CD14-positive monocyte (primary cell): Measurements from ENCODE around the gene LAMA1. TPM values are rescaled to one million over a fixed set of nuclear protein-coding genes. Genes with fewer than 3 reads are reported as not detected.
"Not testable (repeated sequence)": the region's sequence is repeated elsewhere in the genome, so short reads cannot be mapped to it uniquely, and the experiment has no call there.

ENCODE experiments used
- DNase-seq, 3 donors: peaks; one replicate each; pipeline ENCODE4 v3.0.0-alpha.2; 2011 to 2022
- H2AFZ ChIP-seq: 2 replicates; pipeline ENCODE4 v1.6.0; 2012; ENCODE audit warnings: mild to moderate bottlenecking, low read depth, low read length, inconsistent platforms; ENCODE audit not compliant: insufficient read depth, poor library complexity, severe bottlenecking
- H3K27ac ChIP-seq, 2 donors: 1 replicate in 1 of 2; 2 replicates in 1 of 2; pipeline ENCODE4 v1.5.1; 2012 to 2013; ENCODE audit warnings: low read length in 2 of 2, control low read depth in 1 of 2, inconsistent platforms in 1 of 2, low read depth in 1 of 2, mild to moderate bottlenecking in 1 of 2
- H3K27me3 ChIP-seq, 2 donors: one replicate each; pipeline versions ENCODE4 v1.6.0 to v1.6.1; 2011 to 2013; ENCODE audit warnings: low read length in 2 of 2; ENCODE audit not compliant: control insufficient read depth in 2 of 2, insufficient read depth in 2 of 2
- H3K36me3 ChIP-seq, 2 donors: replicated peaks in 1 of 2; 1 replicate in 1 of 2; 2 replicates in 1 of 2; pipeline versions ENCODE4 v1.5.1 to v1.6.1; 2012 to 2013; ENCODE audit warnings: low read length in 2 of 2, control low read depth in 1 of 2, inconsistent platforms in 1 of 2, mild to moderate bottlenecking in 1 of 2; ENCODE audit not compliant: insufficient read depth in 2 of 2, control insufficient read depth in 1 of 2
- H3K4me1 ChIP-seq, 2 donors: 1 replicate in 1 of 2; 2 replicates in 1 of 2; pipeline versions ENCODE4 v1.5.1 to v1.6.1; 2012 to 2013; ENCODE audit warnings: low read length in 2 of 2, control low read depth in 1 of 2, inconsistent platforms in 1 of 2, mild to moderate bottlenecking in 1 of 2, moderate library complexity in 1 of 2; ENCODE audit not compliant: insufficient read depth in 2 of 2, control insufficient read depth in 1 of 2
- H3K4me2 ChIP-seq: replicated peaks from 2 replicates; pipeline ENCODE3; 2012; ENCODE audit warnings: low read length, moderate library complexity, mild to moderate bottlenecking; ENCODE audit not compliant: poor library complexity, severe bottlenecking; ENCODE audit errors: extremely low read depth
- H3K4me3 ChIP-seq, 3 experiments: fragments of 200-600 bp in 1 of 3; sonication (generic) in 1 of 3; replicated peaks in 1 of 3; 1 replicate in 2 of 3; 2 replicates in 1 of 3; pipeline ENCODE4 v1.5.1; 2011 to 2013; ENCODE audit warnings: low read length in 3 of 3, mild to moderate bottlenecking in 3 of 3, control low read depth in 2 of 3, low read depth in 2 of 3, inconsistent platforms in 1 of 3, moderate library complexity in 1 of 3
- H3K79me2 ChIP-seq: 2 replicates; pipeline ENCODE4 v1.6.0; 2012; ENCODE audit warnings: mild to moderate bottlenecking, control low read depth, inconsistent platforms, low read length, moderate library complexity; ENCODE audit not compliant: insufficient read depth
- H3K9ac ChIP-seq: 2 replicates; pipeline ENCODE4 v1.6.0; 2017; ENCODE audit warnings: low read length, mild to moderate bottlenecking; ENCODE audit not compliant: insufficient read depth, poor library complexity, severe bottlenecking
- H3K9me3 ChIP-seq, 2 donors: replicated peaks in 1 of 2; 1 replicate in 1 of 2; 2 replicates in 1 of 2; pipeline versions ENCODE4 v1.5.1 to v1.6.1; 2012 to 2013; ENCODE audit warnings: low read length in 2 of 2, control low read depth in 1 of 2; ENCODE audit not compliant: control insufficient read depth in 1 of 2, insufficient read depth in 1 of 2
- H4K20me1 ChIP-seq: 2 replicates; pipeline ENCODE4 v1.6.0; 2012; ENCODE audit warnings: mild to moderate bottlenecking, low read length, control low read depth, moderate library complexity; ENCODE audit not compliant: insufficient read depth
- H3K27ac Mint-ChIP-seq, 7 donors: one replicate each; pipeline ENCODE4 v1.8.0; 2020; ENCODE audit warnings: mild to moderate bottlenecking in 7 of 7, mixed read lengths in 7 of 7, moderate library complexity in 6 of 7, inconsistent platforms in 2 of 7
- H3K27me3 Mint-ChIP-seq, 3 donors: one replicate each; pipeline ENCODE4 v1.8.0; 2021 to 2022; ENCODE audit warnings: low read depth in 3 of 3, mild to moderate bottlenecking in 3 of 3, mixed read lengths in 3 of 3, moderate library complexity in 3 of 3, inconsistent platforms in 1 of 3
- H3K36me3 Mint-ChIP-seq, 2 donors: one replicate each; pipeline ENCODE4 v1.8.0; 2020; ENCODE audit warnings: mixed read lengths in 2 of 2, inconsistent platforms in 1 of 2, mild to moderate bottlenecking in 1 of 2
- H3K4me1 Mint-ChIP-seq: one replicate; pipeline ENCODE4 v1.8.0; 2020; ENCODE audit warnings: mild to moderate bottlenecking, mixed read lengths
- H3K4me3 Mint-ChIP-seq, 2 donors: one replicate each; pipeline ENCODE4 v1.8.0; 2020; ENCODE audit warnings: mild to moderate bottlenecking in 2 of 2, mixed read lengths in 2 of 2, moderate library complexity in 1 of 2
- H3K9me3 Mint-ChIP-seq, 7 donors: one replicate each; pipeline ENCODE4 v1.8.0; 2020 to 2022; ENCODE audit warnings: mixed read lengths in 7 of 7, mild to moderate bottlenecking in 6 of 7, moderate library complexity in 6 of 7, inconsistent platforms in 2 of 7
- WGBS: methylation state at CpG from one replicate; pipeline ENCODE4 v1.1.5; 2013; ENCODE audit warnings: missing lambda C conversion rate; ENCODE audit not compliant: insufficient coverage; 5-methylcytosine and 5-hydroxymethylcytosine counted together
- intact Hi-C, 2 donors: fragments of 100-400 bp; cut with micrococcal nuclease; formaldehyde crosslinking; loops; one replicate each; pipeline versions ENCODE4 v1.15.0 to v1.15.1; 2023
- polyA plus RNA-seq, 3 donors: library from polyadenylated mRNA; depleted of rRNA in 1 of 3; unstranded in 2 of 3; stranded (reverse) in 1 of 3; fragments of 300-500 nt in 2 of 3; fragments of >200 nt in 1 of 3; fragmentation: Illumina TruSeq in 2 of 3; gene quantifications; 1 replicate in 2 of 3; 2 replicates in 1 of 3; pipeline ENCODE4 v1.2.3, GENCODE V29; 2012 to 2021
- TF ChIP-seq, protein P1 (sequence below): fragments of 200-600 bp; IDR thresholded peaks from one replicate; pipeline ENCODE4 v1.8.0; 2022; ENCODE audit warnings: antibody characterized with exemption, mild to moderate bottlenecking

The LAMA1 gene
- polyA plus RNA-seq, 3 donors: not detected

DNA sequence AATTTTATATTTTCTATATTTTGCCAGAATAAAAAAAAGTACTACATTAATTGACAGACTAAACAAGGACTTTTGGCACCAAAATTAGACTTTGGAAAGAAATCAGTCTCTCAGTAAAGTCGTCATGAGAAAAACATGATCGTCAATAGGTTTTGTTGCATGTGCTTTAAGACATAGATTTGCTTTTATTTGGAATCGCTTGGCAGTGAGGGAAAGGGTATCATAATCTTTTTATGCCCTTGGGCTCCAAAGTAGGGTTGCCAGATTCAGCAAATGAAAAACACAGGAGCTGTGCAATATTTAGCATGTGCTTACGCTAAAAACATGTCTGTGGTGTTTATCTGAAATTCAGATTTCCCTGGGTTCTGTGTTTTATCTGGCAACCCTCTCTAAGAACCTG, 177.6 kb downstream of the LAMA1 start:
- TF ChIP-seq, protein P1, sequence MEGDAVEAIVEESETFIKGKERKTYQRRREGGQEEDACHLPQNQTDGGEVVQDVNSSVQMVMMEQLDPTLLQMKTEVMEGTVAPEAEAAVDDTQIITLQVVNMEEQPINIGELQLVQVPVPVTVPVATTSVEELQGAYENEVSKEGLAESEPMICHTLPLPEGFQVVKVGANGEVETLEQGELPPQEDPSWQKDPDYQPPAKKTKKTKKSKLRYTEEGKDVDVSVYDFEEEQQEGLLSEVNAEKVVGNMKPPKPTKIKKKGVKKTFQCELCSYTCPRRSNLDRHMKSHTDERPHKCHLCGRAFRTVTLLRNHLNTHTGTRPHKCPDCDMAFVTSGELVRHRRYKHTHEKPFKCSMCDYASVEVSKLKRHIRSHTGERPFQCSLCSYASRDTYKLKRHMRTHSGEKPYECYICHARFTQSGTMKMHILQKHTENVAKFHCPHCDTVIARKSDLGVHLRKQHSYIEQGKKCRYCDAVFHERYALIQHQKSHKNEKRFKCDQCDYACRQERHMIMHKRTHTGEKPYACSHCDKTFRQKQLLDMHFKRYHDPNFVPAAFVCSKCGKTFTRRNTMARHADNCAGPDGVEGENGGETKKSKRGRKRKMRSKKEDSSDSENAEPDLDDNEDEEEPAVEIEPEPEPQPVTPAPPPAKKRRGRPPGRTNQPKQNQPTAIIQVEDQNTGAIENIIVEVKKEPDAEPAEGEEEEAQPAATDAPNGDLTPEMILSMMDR: no peak
- Histone ChIP-seq H3K4me2 (no peak overlapping the region), H3K9ac (no peak overlapping the region), H3K36me3 (no peaks in the 10 kb centered on the region), H3K9me3 (no peaks in the 10 kb centered on the region), H2AFZ (no peak overlapping the region), H3K27me3 (no peaks in the 10 kb centered on the region), H3K4me3 (no peak overlapping the region), H3K79me2 (no peaks in the 10 kb centered on the region), H3K27ac (no peak overlapping the region), H3K4me1 (no peaks in the 10 kb centered on the region), H4K20me1 (no peaks in the 10 kb centered on the region)
- H3K4me1 Mint-ChIP-seq: peaks cover 3% of the 10 kb centered on the region
- no peaks in the 10 kb centered on the region for H3K36me3 Mint-ChIP-seq
- peaks cover 0 to 1% (median 0%) of the 10 kb centered on the region in 7 donors for H3K9me3 Mint-ChIP-seq
- WGBS: 97% methylated on average over 4 of the region's 4 CpGs
- DNase-seq: no peak
- intact Hi-C loops: no loop called here
- H3K27ac Mint-ChIP-seq: no peak overlapping the region
- no peak overlapping the region for H3K4me3 Mint-ChIP-seq
- peaks cover 6 to 17% (median 7%) of the 10 kb centered on the region in 3 donors for H3K27me3 Mint-ChIP-seq

DNA sequence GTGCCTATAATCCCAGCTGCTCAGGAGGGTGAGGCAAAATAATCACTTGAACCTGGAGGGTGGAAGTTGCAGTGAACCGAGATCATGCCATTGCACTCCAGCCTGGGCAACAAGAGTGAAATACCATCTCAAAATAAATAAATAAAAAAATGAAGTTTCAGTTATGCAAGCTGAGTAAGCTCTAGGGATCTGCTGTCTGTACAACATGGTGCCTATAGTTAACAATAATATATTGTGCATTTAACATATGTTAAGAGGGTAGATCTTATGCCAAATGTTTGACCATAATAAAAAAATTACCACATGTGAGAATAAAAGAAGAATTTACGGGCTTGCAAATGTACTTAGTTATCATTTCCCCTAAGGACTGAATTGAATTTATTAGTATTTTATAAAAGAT, 179.2 kb downstream of the LAMA1 start:
- H2AFZ ChIP-seq, H3K9ac ChIP-seq, H3K4me1 ChIP-seq, H3K27ac ChIP-seq, H3K27me3 ChIP-seq, H3K36me3 ChIP-seq, H3K4me2 ChIP-seq, H3K4me3 ChIP-seq, DNase-seq, H3K27ac Mint-ChIP-seq, H3K79me2 ChIP-seq, H3K9me3 Mint-ChIP-seq, H3K4me1 Mint-ChIP-seq, H4K20me1 ChIP-seq, intact Hi-C loops, H3K9me3 ChIP-seq, H3K36me3 Mint-ChIP-seq, H3K4me3 Mint-ChIP-seq: not testable (repeated sequence)
- peaks cover 6 to 19% (median 7%) of the 10 kb centered on the region in 3 donors for H3K27me3 Mint-ChIP-seq
- WGBS: no CpG with 5 or more reads among the region's 2 CpGs
